ENCODE measurements around the gene USO1.

USO1 gene

DNA sequence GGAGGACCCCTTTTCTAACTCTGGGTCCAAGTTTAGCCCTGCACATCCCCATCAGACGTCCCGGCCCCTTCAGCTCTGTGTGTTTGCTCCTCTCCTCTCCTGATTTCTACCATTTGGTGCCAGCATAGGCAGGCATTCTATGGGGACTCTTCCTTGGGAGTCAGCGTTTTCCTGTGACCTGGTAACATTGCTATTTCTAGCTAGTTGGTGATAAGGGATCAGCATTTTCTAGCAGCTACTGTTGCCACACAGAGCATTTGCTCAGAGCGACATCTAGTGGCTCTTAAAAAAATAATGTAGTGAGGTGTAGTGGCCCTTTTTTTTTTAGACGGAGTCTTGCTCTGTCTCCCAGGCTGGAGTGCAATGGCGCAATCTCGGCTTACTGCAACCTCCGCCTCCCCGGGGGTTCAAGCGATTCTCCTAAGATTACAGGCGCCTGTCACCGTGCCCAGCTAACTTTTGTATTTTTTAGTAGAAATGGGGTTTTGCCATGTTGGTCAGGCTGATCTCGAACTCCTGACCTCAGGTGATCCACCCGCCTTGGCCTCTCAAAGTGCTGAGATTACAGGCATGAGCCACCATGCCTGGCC is 123.9 kb downstream of the USO1 start:
- peak; percentile 17 to 54 for DNase-seq

DNA sequence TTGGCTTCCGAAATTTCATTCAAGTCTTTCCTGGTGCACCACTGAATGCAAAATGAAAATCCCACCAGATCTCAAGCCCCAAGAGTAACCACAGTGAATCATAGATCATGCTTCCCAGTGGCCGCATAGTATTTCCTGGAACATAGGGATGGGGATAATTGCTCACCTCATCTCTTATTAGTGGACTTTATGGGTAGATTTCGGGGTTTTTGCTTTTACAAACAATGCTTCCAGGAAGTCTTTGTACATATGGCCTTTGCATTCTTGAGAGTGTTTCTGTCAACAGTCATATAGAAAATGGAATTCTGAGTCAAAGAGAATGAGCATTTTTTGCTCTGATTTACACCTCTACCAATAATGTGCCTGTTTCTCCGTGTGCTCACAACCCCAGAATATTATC is 124.5 kb downstream of the USO1 start:
- DNase-seq, result no peak

DNA sequence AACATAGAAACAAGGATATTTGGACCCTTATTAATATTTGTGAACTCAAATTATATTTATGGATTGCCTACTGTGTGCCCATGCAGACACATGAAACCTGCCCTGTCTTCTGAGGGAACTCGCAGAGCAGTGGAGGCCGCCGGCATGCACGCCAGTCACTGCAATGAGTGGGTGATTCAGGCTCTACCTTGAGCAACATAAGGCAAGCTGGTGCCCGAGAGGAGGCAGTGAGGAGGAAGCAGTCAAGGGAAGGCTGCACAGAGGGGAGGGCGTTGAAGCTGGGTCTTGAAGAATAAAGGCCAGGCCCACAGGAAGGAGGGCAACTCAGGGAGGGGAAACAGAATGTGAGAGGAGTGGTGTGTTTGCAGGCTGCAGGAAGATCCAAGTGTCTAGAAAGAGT is 125.1 kb downstream of the USO1 start:
- DNase-seq, result peak in 1 of 2 donors; percentile 1

DNA sequence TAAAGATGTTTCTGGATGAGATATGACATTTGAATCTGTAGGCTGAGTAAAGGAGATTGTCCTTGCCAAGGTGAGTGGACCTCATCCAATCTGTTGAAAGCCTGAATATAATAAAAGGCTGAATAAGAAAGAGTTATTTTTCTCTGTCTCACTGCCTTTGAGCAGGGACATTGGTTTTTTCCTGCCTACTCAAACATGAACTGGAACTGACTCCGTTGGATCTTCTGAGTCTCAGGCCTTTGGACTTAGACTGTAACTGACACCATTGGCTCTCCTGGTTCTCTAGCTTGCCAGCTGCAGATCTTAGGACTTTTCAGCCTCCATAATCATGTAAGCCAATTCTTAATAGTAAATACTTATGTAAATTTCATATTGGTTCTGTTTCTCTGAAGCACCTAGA is 134.3 kb downstream of the USO1 start:
- DNase-seq, result no peak

DNA sequence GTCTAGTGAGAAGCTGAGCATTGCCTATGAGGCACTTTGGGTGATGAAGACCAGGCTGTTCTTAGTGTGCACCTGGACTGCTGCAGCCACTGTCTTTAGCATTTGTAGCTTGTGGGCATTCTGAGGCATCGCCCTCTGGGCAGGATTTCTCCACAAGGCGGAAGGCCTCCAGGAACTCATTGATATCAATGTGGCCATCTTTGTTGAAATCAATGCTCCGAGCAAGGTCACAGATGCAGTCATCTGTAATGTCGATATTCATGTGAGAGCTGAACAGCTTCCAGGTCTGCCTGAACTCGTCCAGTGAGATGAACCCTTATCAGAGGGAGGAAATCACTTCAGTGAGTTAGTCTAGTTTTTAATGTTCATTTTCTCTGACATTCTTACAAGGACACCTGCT is 136.2 kb downstream of the USO1 start:
- DNase-seq, result no peak
